Astrocyte of the cerebellum (primary cell): ENCODE results near the gene UNC79.

Experiments used
- DNase-seq: peaks from one replicate; pipeline ENCODE4 v3.0.0-alpha.2; 2011; ENCODE audit warnings: low read depth
- H3K4me3 ChIP-seq: 2 replicates; pipeline ENCODE4 v1.5.1; 2011; ENCODE audit warnings: mild to moderate bottlenecking, low read depth, low read length, moderate library complexity
- in situ Hi-C: cut with HindIII; loops from 2 replicates; pipeline ENCODE4 v1.10.0; 2017; ENCODE audit warnings: low sequenced_read_pairs
- TF ChIP-seq, protein P1 (sequence below): IDR thresholded peaks from 2 replicates; pipeline ENCODE4 v1.5.1; 2012; ENCODE audit warnings: low read length, low read depth, moderate library complexity, mild to moderate bottlenecking; ENCODE audit errors: missing control alignments

The UNC79 gene

DNA sequence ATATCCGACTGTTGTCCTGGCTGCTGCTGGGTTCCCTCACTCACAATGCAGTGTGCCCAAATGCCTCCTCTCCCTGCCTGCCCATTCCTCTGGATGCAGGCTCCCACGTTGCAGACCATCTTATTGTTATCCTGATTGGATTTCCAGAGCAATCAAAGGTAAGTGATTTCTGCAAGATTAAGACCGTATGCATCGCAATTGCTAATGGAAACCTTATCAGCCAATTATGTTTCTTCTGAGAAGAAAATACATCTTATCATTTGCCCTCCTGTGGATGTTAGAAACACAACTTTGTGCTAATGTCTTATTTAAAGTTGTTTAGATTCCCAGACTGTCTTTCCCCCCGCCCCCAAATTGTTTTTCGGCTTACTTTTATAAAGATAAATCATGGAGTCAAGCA, 259.4 kb downstream of the UNC79 start:
- no peak for DNase-seq
- in situ Hi-C loops = no loop called here
- no peak overlapping the region for H3K4me3 ChIP-seq
- TF ChIP-seq, protein P1, sequence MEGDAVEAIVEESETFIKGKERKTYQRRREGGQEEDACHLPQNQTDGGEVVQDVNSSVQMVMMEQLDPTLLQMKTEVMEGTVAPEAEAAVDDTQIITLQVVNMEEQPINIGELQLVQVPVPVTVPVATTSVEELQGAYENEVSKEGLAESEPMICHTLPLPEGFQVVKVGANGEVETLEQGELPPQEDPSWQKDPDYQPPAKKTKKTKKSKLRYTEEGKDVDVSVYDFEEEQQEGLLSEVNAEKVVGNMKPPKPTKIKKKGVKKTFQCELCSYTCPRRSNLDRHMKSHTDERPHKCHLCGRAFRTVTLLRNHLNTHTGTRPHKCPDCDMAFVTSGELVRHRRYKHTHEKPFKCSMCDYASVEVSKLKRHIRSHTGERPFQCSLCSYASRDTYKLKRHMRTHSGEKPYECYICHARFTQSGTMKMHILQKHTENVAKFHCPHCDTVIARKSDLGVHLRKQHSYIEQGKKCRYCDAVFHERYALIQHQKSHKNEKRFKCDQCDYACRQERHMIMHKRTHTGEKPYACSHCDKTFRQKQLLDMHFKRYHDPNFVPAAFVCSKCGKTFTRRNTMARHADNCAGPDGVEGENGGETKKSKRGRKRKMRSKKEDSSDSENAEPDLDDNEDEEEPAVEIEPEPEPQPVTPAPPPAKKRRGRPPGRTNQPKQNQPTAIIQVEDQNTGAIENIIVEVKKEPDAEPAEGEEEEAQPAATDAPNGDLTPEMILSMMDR = no peak

DNA sequence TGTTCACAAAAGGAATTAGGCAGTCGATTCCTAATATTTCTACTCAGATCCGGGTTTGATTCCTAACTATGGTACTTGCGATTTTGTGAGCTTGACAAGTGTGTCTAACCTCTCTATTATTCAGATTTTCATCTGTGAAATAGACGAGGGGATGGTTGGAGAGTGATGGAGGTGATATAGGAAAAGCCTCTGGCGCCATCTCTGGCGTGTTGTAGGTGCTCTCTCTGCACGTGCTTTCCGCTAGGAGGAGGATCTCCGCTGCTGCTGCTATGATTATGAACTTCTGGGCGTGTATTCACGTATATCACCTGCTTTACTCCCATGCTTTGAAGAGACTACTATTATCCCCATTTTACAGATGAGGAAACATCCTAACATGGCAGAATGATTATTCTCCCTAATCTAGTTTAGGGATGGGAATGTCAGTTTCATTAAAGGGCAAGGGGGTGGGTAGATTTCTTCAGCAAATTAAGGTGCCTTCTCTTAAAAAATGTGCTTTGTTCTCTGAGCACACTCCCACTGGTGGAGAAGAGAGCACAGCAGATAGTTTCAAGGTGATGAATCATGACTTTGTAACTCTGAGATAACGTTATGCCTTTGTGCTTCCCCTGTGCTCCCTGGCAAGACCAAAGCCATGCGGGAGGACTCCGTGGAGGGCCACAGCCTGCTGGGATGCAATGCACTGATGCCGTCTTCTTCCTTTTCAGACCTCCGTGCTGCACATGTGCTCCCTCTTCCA, 260.5 kb downstream of the UNC79 start:
- TF ChIP-seq, protein P1 = no peak
- in situ Hi-C loops = no loop called here
- no peak for DNase-seq
- H3K4me3 ChIP-seq = no peak overlapping the region

DNA sequence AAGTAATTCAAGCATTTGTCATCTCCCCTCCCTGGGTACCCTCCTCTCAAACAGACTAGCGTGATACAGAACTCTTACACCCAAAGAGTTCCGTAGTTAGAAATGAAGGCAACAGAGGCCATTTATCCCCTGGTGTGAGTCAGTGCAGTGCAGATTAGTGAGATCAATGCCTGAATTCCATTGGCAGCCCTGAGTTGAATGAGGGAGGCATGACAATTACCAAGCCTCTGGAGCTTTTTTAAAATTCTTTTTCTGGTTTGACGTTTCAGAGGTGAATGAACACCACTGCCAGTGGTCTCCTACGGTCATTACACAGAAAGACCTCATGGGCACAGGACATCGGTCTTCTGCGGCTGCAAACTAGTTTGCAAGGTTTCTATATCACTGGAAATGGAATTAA, 263.2 kb downstream of the UNC79 start:
- no peak overlapping the region for H3K4me3 ChIP-seq

DNA sequence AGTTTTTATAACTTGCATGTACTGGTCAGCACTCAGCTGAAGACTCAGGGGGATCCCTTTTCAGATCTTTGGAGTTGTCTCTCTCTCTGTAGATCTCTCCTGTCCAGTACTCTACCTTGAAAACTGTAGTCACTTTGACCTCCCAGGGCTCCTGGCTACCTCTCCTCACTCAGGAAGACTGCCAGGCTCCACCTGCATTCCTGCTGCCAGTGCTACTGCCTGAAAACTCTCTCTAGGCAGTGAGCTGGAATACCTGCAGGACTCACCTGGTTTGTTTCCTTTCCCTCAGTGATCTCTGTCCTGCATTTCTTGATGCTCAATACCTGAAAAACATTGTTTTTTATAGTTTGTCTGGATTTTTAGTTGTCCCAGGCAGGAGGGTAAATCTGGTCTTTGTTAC, 270.2 kb downstream of the UNC79 start:
- TF ChIP-seq, protein P1 = no peak
- no peak overlapping the region for H3K4me3 ChIP-seq
- in situ Hi-C loops = no loop called here
- no peak for DNase-seq

More for the DNA sequence above, 263.2 kb downstream of the UNC79 start:
- in situ Hi-C loops = no loop called here
- DNase-seq = no peak
- TF ChIP-seq, protein P1 = no peak

DNA sequence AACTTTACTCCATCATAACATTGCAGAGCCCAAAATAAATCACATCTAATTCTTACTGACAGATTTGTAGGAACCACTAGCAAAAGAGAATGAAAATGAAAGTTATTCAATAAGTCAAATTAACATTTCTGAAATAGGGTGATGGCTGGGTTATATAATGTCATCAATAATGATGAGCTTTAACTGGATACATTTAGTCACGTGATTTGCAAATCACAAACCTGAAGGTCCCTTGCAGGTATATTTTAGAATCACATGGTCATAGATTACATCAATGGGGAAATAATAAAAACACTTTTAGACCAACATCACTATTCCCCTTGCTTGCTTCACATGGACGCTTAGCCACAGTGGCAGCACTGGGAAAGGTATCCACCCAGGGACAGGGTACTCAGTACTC, 270.8 kb downstream of the UNC79 start:
- in situ Hi-C loops = no loop called here

DNA sequence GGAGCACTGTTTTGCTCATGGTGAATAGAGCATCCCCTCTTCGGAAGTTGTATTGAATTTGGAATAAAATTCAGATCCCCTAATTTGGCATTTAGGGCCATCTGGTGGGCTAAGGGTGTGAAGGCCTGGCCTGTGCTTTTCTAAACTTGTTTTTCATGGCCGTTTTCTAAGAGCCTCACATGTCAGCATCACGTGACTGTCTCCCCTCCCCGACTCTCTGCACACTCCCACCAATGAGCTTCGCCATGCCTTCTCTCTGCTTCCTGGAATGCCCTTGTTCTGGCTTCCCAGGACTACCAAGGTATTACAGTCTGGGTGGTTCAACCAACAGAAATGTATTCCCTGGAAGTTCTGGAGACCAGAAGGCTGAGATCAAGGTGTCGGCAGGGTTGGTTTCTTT, 272.2 kb downstream of the UNC79 start:
- no peak overlapping the region for H3K4me3 ChIP-seq
- TF ChIP-seq, protein P1 = no peak
- in situ Hi-C loops = no loop called here
- DNase-seq = no peak

More for the DNA sequence above, 270.8 kb downstream of the UNC79 start:
- no peak for DNase-seq
- TF ChIP-seq, protein P1 = no peak
- H3K4me3 ChIP-seq = no peak overlapping the region
